IPS DF 6.9 (cell line): Measurements from ENCODE around the gene FGF21.
A peak's percentile ranks its signal among the peaks of the same experiment; 100 is the strongest.

Experiments
- DNase-seq: peaks from one replicate; pipeline ENCODE4 v3.0.0-alpha.2; 2013; ENCODE audit warnings: low read depth, low spot score
- H3K27ac ChIP-seq: one replicate; pipeline ENCODE4 v1.5.1; 2013; ENCODE audit warnings: low read length, control low read depth
- H3K27me3 ChIP-seq: 2 replicates; pipeline ENCODE4 v1.6.1; 2013; ENCODE audit warnings: mild to moderate bottlenecking, low read length; ENCODE audit not compliant: control insufficient read depth, insufficient read depth
- H3K36me3 ChIP-seq: 2 replicates; pipeline ENCODE4 v1.6.1; 2013; ENCODE audit warnings: low read length; ENCODE audit not compliant: control insufficient read depth, insufficient read depth
- H3K4me1 ChIP-seq: 2 replicates; pipeline ENCODE4 v1.6.1; 2013; ENCODE audit warnings: low read length; ENCODE audit not compliant: control insufficient read depth, insufficient read depth
- H3K4me3 ChIP-seq: 2 replicates; pipeline ENCODE4 v1.5.1; 2013; ENCODE audit warnings: mild to moderate bottlenecking, low read length
- H3K9me3 ChIP-seq: 2 replicates; pipeline ENCODE4 v1.6.1; 2013; ENCODE audit warnings: low read length, inconsistent platforms; ENCODE audit not compliant: control insufficient read depth, insufficient read depth
- WGBS: extraction: QIAGEN DNeasy Blood & Tissue Kit; methylation state at CpG from one replicate; pipeline ENCODE4 v1.1.7; 2013; ENCODE audit warnings: mixed read lengths, missing lambda C conversion rate; ENCODE audit not compliant: insufficient read length, insufficient coverage; 5-methylcytosine and 5-hydroxymethylcytosine counted together

The FGF21 gene, protein sequence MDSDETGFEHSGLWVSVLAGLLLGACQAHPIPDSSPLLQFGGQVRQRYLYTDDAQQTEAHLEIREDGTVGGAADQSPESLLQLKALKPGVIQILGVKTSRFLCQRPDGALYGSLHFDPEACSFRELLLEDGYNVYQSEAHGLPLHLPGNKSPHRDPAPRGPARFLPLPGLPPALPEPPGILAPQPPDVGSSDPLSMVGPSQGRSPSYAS

DNA sequence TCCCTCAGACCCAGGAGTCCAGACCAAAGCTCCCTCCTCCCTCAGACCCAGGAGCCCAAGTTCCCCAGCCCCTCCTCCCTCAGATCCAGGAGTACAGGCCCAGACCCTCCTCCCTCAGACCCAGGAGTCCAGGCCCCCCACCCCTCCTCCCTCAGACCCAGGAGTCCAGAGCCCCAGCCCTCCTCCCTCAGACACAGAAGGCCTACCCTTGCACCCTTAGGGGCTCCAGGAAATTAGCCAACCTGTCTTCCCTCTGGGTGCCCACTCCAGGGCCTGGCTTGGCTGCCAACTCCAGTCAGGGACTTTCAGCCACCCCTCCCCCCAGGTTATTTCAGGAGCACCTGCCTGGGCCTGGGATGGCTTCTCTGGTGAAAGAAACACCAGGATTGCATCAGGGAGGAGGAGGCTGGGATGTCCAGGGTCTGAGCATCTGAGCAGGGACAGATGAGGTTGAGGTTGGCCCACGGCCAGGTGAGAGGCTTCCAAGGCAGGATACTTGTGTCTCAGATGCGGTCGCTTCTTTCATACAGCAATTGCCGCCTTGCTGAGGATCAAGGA, at the start of gene FGF21:
Gene FGF21, plus strand, starts transcription at position 441 of the 558 bp plus-strand sequence. CDS start 713 bp downstream, outside the sequence.
- no peak within 1 kb of the TSS for H3K27ac ChIP-seq

DNA sequence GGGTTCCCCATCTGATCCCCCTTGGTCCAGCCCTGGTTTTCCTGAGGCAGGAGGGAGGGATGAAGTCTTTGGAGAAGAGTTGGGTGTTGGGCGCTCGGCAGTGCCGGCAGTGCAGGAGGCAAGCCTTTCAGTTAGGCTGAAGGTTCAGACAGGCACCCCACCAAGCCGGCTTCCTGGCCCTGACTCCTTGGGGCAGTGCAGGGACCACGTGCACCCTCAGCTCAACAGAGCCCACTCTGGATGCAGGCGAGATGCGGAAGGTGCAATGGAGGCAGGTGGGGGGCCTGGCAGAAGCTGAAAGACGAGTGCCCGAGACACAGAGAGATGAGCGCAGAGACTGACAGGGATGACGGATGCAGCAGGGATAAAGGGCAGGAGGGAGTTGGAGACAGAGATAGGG, 46.9 kb upstream of the FGF21 start:
- Histone ChIP-seq H3K9me3 (no peaks in the 10 kb centered on the region), H3K36me3 (0 out of 2 replicates have a peak, but pooled peaks cover 4% of the 10 kb centered on the region), H3K27ac (no peak overlapping the region), H3K4me1 (no peaks in the 10 kb centered on the region; the same call in none of the 2 replicates), H3K27me3 (no peaks in the 10 kb centered on the region), H3K4me3 (no peak overlapping the region)
- DNase-seq = no peak
- whole genome bisulfite sequencing = no CpG with 5 or more reads among the region's 11 CpGs

More for the DNA sequence above, at the start of gene FGF21:
- Histone ChIP-seq H3K9me3 (no peaks in the 10 kb centered on the region), H3K27me3 (no peaks in the 10 kb centered on the region), H3K4me1 (peaks cover 7% of the 10 kb centered on the region; the same call in 1 of the 2 replicates), H3K4me3 (no peak within 1 kb of the TSS), H3K36me3 (peaks cover 10% of the 10 kb centered on the region)
- WGBS = no CpG with 5 or more reads among the region's 4 CpGs
- no peak for DNase-seq

DNA sequence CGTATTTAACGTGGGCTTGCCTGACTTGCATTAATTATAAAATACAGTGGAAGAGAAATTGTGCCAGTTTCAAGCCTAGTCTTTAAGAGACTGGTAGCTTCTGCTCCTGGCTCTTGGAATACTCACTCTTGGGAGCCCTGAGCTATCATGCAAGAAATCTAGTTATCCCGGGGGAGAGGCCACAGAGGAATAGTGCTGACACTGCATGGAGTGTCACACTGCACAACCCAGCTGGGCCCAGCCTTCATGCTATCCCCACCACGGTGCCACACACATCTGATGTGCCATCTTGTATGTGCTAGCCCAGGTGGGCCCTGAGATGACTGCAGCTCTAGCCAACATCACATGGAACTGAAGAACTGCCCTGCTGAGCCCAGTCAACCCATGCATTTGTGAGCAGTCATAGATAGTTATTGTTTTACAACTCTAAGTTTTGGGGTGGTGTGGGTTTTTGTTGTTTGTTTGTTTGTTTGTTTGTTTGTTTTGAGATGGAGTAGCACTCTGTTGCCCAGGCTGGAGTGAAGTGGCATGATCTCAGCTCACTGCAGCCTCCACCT, 44.1 kb upstream of the FGF21 start:
- Histone ChIP-seq H3K36me3 (no peaks in the 10 kb centered on the region), H3K9me3 (no peaks in the 10 kb centered on the region), H3K4me3 (no peak overlapping the region), H3K4me1 (peaks cover 2% of the 10 kb centered on the region), H3K27me3 (no peaks in the 10 kb centered on the region), H3K27ac (no peak overlapping the region)
- no peak for DNase-seq
- no CpG with 5 or more reads among the region's 4 CpGs for WGBS

DNA sequence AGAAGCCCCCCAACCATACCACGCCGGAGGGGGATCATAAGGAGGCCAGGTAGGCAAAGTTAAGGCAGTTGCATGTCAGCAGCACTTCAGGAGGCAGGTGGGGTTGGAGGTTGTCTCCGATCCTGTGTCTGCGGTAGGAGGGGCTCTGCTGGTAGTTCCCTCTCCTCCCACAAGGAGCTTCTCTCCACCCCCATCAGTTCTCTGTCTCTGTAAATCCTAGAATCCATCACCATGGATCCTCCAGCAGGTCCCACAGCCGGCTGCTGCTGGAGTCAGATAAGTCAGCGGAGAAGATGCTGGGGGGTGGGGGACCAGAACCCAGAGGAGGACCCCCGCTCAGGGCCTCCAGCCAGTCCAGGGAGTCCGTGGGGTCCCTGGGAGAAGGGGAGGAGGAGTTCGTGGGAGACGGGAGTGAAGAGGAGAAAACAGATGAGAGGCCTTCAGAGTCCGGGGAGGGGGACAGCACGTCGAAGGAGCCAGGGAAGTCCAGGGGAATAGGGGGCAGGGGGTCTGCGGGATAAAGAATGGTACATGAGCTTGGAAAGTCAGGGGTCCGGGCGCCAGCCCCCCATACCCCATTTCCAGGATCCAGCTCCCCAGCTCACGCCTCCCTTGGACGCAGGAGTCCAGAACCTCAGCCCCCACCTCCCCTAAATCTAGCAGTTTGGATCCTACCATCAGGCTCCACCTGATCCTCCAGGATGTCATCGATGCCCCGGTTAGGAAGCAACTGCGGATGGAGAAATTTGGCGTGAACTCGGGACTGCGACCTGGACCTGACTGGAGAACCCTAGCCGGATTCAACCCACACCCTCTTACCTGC, 42.1 kb upstream of the FGF21 start:
- no peak for DNase-seq
- H3K27ac ChIP-seq = no peak overlapping the region
- H3K36me3 ChIP-seq = no peaks in the 10 kb centered on the region
- H3K27me3 ChIP-seq = no peaks in the 10 kb centered on the region
- H3K9me3 ChIP-seq = no peaks in the 10 kb centered on the region
- peak overlapping the region; percentile 64; the same call in 1 of the 2 replicates for H3K4me3 ChIP-seq
- peaks cover 7% of the 10 kb centered on the region for H3K4me1 ChIP-seq
- WGBS = no CpG with 5 or more reads among the region's 25 CpGs

DNA sequence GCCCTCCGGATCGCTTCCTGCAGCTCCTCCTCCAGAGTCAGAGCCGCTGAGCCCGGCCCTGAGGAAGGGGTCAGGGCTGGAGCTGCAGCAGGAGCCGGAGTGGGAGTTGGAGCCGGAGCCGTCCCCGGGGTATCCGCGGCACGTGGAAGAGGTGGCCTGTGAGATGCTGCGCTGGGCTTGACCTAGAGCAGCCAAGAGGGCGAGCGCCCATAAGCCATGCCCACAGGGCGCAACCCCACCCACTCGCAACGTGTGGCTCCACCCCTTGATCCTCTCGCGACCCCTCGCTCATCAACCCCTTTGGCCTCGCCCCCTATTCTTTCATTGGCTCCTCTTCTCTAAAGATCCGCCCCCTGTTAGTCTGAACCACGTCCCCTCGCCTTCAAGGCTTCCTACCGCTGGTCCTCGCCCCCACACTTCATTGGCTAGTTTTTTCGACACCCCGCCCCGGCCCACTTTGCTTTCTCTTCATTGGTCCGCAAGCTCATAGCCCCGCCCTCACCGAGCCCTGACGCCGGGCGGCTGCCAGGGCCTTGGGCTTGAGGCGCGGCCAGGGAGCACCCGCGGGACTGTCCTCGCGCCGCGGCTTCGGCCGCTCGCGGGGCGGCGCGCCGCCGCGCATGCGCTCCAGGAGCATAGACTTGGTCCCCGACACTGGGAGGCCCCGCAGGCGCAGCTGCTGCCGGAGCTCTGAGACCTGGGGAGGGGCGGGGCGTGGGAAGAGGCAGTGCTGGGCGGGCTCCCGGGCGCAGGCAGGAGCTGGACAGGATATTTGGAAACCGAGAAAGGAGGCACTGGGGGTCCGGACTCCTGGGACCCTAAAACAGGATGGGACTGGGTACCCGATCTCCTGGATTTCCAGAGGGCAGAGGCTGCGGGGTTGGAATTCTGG, 41.2 kb upstream of the FGF21 start:
- no peaks in the 10 kb centered on the region for H3K27me3 ChIP-seq
- no peaks in the 10 kb centered on the region for H3K9me3 ChIP-seq
- WGBS = no CpG with 5 or more reads among the region's 67 CpGs
- H3K36me3 ChIP-seq = no peaks in the 10 kb centered on the region
- DNase-seq = no peak
- peak overlapping the region; percentile 64; the same call in 1 of the 2 replicates for H3K4me3 ChIP-seq
- peaks cover 10% of the 10 kb centered on the region for H3K4me1 ChIP-seq
- H3K27ac ChIP-seq = no peak overlapping the region

DNA sequence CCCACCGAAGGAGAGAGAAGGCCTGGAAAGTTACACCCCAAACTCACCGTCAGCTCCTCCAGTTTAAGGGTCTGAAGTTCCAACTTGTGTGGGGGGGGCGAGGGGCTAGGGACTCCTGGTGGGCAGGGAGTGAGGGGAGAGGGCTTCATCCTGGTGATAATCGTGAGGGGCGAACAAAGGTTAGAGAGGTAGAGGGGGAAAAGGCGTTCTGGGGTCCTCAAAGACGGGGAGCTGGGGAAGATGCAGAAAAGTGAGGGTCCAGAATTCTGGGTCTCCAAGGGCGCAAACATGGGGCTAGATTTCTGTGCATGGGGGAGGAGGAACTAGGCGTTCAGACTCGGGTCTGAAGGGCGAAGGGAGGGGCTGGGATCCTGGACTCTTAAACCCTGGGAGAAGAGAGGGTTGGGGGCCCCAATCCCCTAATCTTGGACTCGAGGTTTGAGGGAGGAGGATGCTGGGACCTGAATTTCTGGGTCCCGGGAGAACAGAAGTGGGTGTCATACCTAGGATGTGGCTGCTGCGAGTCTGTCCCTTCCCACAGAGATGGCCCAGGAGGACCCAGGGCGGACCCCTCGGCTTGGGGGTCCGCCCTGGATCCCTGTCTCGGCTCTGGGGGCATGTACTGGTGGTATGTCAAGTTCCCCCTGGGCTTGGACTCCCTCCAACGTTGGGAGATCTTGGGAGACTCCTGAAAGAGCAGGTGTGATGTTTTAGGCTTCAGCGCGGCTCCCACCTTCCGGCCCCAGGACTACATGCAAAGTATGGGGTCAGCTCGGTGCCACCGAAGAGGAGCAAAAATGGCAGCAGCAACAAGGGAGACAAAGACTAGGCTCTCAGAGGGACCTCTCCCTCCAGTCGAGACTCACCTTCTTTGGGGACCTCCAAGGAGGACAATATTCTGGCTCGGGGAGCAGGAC, 40.3 kb upstream of the FGF21 start:
- Histone ChIP-seq H3K27me3 (no peaks in the 10 kb centered on the region), H3K4me3 (peak overlapping the region; percentile 40; the same call in 1 of the 2 replicates), H3K4me1 (peaks cover 11% of the 10 kb centered on the region), H3K27ac (no peak overlapping the region), H3K36me3 (no peaks in the 10 kb centered on the region), H3K9me3 (no peaks in the 10 kb centered on the region)
- no peak for DNase-seq
- no CpG with 5 or more reads among the region's 26 CpGs for WGBS

DNA sequence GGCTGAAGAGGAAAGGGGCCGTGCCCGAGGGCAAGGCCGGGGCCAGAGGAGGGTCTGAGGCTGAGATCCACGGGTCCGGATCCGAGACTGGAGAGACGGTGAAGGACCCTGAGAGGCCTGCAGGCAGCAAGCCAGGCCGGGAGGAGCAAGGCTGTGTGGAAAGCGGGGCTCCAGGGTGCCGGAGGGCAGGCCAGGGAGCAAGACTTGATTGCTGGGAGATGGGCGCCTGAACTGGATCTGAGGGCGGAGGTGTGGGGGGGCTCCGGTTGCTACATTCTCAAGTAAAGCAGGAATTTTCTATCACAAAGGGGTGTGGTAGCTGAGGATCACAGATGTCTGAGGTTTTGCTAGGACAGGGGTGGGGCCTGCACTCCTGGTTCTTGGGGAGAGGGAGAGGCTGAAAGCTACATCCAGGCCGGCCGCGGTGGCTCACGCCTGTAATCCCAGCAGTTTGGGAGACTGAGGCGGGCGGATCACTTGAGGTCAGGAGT, 39.6 kb upstream of the FGF21 start:
- Histone ChIP-seq H3K4me3 (no peak overlapping the region), H3K36me3 (no peaks in the 10 kb centered on the region), H3K27me3 (no peaks in the 10 kb centered on the region), H3K4me1 (peaks cover 13% of the 10 kb centered on the region), H3K27ac (no peak overlapping the region), H3K9me3 (no peaks in the 10 kb centered on the region)
- no peak for DNase-seq
- WGBS = no CpG with 5 or more reads among the region's 19 CpGs

DNA sequence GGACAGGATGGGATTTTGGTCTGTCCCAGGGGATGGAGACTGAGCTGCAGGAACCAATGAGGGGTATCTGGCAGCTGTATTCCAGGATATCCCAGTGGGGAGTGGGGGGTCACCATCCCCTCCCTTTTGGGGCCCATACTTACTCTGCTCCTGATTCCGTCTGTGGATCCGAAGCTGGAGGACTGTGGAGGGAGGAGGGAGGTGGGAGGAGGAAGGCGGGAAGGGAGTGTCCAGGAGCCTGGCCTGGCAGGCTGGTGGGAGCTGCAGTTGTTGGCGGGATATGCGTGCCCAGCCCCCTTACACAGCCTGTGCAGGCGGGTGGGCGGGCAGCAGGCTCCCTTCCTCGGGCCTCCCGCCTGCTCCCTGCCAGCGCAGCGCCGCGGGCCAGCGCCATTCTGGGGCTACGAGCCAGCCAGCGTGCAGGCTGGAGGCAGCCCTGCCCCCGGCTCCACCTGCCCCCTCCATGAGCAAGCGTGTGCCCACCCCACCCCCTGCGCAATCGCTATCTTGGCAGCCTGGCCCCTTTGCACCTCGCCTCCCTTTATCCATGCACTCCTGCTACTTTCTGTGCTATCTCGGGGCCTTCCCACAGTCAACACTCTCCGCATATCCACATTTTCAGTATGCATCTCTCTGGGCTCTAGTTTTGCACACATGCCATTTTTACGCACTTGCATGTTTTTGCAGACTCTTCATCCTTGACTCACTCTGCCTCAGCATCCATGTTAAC, 38.6 kb upstream of the FGF21 start:
- Histone ChIP-seq H3K27ac (no peak overlapping the region), H3K27me3 (no peaks in the 10 kb centered on the region), H3K36me3 (no peaks in the 10 kb centered on the region), H3K4me1 (peaks cover 13% of the 10 kb centered on the region), H3K4me3 (peak overlapping the region; percentile 19; the same call in 1 of the 2 replicates), H3K9me3 (no peaks in the 10 kb centered on the region)
- no CpG with 5 or more reads among the region's 24 CpGs for WGBS
- DNase-seq = no peak
